Activated T-cell treated with anti-CD3 and anti-CD28 coated beads for 48 hours (primary cell): ENCODE results near the gene ZNF630.
"Not testable (repeated sequence)": the region's sequence is repeated elsewhere in the genome, so short reads cannot be mapped to it uniquely, and the experiment has no call there.

ENCODE experiments used
- DNase-seq: peaks from one replicate; pipeline ENCODE4 v3.0.0-alpha.2; 2020; ENCODE audit warnings: low read depth

ZNF630 gene

GRCh38 chrX:48071064-48071985, at the start of gene ZNF630:
TSS of gene ZNF630 (minus strand) at chrX:48071640. CDS start at chrX:48066886, 4,754 bp downstream.
- DNase-seq: peak; percentile 33

DNA sequence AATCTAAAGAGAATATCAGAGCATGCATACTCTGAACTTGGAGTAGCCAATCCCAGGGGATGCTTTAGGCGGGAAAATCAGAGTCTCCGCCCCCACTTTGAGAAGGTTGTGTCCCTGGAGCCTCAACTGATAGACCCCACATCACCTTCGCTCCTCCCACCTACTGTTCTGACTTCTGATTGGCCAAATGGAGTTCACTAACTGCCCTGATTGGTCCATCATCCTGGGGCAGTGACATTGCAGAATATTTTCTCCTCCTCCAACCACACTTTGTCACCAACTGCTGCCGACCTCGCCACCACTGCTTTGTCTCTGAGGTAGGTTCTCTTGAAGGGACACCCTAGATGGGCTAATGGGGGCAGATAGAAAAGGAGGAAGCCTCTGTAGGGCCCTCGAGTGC, 36.3 kb upstream of the ZNF630 start:
- no peak for DNase-seq

- no peak for DNase-seq
Observed at GRCh38 chrX:48102874-48103374, 31.5 kb upstream of the ZNF630 start.

GRCh38 chrX:48101443-48101842, 30.0 kb upstream of the ZNF630 start:
- DNase-seq: no peak

- DNase-seq: not testable (repeated sequence)
Observed at GRCh38 chrX:48092558-48092957, 21.1 kb upstream of the ZNF630 start.

GRCh38 chrX:48090123-48090522, 18.7 kb upstream of the ZNF630 start:
- no peak for DNase-seq

DNA sequence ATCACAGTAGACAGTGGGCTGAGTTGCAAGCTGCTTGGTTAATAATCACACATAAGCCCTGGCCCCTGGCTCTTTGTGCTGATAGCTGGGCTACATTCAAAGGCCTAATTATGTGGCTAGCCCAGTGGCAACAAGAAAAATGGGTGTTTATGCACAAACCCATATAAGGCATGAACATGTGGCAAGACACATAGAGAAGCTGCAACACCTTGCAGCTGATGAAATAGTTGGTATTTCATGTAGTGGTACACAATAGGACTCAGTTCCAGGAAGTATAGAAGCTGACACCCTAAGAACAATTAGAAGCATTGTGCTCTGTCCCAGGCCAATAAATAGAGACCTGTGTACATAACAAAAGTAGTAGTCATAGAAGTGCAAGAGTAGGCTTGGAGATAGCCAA, 14.6 kb upstream of the ZNF630 start:
- DNase-seq: no peak

GRCh38 chrX:48083706-48084105, 12.3 kb upstream of the ZNF630 start:
- DNase-seq: no peak

DNA sequence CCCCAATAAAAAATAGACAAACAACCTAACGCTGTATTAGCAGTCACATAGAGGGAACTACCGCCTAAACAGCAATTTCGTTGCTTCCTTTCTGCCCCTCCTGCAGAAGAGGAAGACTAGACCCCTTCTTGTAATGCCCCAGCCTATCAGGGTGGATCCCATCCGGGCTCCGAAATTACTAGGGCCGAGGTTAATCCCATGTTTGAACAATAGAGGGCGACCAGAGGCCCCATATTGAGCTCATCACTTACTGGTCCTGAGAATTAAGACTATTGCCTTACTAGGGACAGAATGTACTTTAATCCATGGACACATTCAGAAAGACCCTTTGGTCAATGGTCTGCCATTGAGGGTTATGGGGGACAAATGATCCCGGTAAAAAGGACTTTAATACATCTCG, 11.8 kb upstream of the ZNF630 start:
- DNase-seq: peak; percentile 20

- DNase-seq: no peak
Observed at GRCh38 chrX:48076343-48076742, 4.9 kb upstream of the ZNF630 start.

- no peak for DNase-seq
Observed at GRCh38 chrX:48071986-48072605, 656 bp upstream of the ZNF630 start.

DNA sequence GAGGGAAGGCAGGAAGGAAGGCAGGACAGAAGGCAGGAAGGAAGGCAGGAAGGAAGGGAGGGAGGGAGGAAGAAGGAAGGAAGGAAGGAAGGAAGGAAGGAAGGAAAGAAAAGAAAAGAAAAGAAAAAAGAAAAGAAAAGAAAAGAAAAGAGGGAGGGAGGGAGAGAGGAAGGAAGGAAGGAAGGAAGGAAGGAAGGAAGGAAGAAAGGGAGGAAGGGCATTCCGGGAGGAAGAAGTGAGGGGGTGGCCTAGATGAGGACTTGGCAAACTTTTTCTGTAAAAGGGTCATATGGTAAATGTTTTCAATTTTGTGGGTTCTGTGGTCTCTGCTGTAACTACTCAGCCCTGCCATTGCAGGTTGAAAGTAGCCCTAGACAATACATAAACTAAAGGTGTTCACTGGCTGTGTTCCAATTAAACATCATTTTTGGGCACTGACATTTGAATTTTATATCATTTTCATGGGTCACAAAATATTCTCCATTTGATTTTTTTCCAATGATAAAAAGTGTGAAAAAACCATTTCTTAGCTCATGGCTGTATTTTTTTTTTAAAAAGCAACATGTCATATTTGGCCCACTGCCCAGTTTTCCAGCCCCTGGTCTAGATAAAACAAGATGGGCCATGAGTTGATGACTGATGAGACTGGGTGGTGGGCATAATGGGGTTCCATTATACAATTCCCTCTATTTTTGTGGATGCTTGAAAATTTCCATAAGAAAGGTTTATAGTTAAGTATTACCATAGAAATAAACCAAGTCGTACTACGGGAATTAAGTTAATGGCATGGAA, 3.1 kb downstream of the ZNF630 start:
- DNase-seq: no peak

DNA sequence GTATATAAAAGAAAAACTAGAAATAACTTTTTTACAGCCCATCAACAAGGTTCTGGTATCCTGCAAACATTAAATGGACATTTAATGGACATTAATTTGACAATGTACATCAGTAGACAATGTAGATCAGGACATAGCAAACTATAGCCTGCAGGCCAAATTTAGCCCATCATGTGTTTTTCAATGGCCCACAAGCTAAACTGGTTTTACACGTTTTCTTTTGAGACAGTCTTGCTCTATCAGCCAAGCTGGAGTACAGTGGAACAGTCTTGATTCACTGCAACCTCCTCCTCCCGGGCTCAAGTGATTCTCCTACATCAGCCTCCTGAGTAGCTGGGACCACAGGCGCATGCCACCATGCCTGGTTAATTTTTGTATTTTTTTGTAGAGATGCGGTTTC, 7.2 kb downstream of the ZNF630 start:
- no peak for DNase-seq

DNA sequence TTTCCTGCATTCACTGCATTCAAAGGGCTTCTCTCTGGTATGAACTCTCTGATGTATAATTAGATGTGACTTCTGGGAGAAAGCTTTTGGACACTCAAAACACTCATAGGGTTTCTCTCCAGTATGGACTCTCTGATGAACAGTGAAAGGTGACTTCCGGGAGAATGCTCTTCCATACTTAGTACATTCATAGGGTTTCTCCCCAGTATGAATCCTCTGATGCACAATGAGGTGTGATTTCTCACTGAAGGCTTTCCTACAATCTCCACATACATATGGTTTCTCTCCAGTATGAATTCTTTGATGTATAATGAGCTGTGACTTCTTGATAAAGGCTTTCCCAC, 12.2 kb downstream of the ZNF630 start:
- no peak for DNase-seq

- DNase-seq: no peak
Observed at GRCh38 chrX:48058621-48059295, 12.7 kb downstream of the ZNF630 start.

DNA sequence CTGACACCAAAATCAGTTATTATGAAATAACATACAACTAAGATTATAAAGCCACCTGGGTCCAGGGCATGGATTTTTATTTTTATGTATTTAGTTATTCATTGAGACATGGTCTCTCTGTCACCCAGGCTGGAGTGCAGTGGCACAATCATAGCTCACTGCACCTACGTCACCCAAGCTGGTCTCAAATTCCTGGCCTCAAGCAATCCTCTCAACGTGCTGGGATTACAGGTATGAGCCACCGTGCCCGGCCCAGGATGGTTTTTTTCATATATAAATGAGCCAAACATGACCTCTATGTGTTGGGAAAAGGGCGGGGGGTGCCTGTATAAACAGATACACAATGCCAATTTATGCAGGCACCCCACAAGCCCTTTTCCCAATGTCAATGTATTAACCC, 24.6 kb downstream of the ZNF630 start:
- DNase-seq: no peak

DNA sequence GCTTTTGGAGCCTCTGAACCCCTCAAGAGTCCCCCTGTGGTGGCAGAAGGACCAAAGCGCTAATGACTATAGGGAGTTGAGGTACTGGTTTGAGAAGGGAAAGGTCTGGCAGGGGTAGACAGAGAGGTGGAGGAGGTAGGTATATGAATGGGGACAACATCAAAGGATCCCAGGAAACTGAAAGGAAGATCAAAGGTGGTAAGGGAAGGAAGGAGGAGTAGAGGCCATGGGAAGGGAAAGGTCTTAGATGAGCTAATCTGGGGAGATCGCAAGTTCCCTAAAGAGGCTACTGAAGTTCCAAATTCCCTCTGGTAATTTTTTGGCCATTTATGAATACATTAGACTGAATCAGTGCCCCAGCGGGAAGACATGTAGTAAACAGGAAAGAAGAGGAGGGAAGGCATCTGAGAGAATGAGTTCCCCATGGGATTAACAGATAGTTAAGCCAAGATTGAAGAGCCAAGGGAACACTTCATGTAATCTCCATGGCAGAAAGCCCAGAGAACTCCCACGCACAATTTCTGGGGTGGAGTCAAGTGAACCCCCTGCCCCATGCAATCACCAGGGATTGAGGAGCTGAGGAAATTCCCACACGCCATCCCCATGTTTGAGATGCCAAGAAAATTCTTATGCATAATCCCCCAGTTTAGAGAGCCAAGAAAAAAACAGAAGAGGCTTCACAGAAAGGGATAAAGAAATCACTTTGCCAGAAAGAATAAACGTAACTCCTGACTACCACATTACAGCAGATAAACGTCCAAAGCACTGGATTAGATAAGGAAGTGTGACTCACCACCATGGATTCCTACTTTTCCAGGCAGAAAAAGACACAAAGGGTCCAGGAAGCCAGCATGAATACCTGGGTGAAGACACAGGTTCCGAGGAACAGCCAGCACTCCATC, 25.8 kb downstream of the ZNF630 start:
- no peak for DNase-seq

DNA sequence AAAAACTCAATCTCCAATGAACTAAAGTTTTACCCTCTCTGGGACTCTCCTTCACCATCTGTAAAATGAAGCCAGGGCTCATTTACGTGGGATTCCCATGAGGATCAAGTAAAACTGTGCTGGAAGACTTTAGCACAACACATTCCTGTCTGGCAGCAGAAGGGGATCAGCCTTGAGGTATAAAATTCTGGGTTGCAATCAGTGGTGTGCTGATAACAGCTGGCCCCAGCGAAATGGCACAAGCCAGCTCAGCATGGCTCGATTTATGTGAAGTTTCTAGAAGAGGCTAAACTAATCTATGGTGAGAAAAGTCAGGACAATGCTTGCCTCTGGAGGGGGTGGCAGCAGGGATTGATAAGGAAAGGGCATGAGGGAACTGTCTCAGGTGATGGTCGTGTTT, 28.4 kb downstream of the ZNF630 start:
- DNase-seq: no peak

GRCh38 chrX:48035891-48036290, 35.5 kb downstream of the ZNF630 start:
- DNase-seq: no peak

GRCh38 chrX:48030641-48031173, 40.7 kb downstream of the ZNF630 start:
- DNase-seq: not testable (repeated sequence)

GRCh38 chrX:48030237-48030636, 41.2 kb downstream of the ZNF630 start:
- DNase-seq: no peak
